NCI-H2107 treated with DMSO at 0.1 percent for 48 hours (cell line): ENCODE data around the gene NCAPG.

ENCODE experiments used
- DNase-seq: peaks from one replicate; lab custom pipeline; 2025; ENCODE audit not compliant: unreplicated experiment; lab: John Stamatoyannopoulos, UW

Gene NCAPG

GRCh38 chr4:17810260-17811077, at the start of gene NCAPG, which contains the start of gene DCAF16:
TSS of gene NCAPG (plus strand) at chr4:17810979. CDS start at chr4:17811078, 99 bp downstream.
TSS of gene DCAF16 (minus strand) at chr4:17810757. CDS start at chr4:17804141, 6,616 bp downstream.
- DNase-seq = peak; percentile 77

GRCh38 chr4:17761062-17761461, 49.7 kb upstream of the NCAPG start:
- no peak for DNase-seq

- DNase-seq = no peak
Measured at GRCh38 chr4:17762726-17763125, 48.1 kb upstream of the NCAPG start.

- no peak for DNase-seq
Measured at GRCh38 chr4:17763416-17763815, 47.4 kb upstream of the NCAPG start.

- DNase-seq = no peak
Measured at GRCh38 chr4:17763931-17764330, 46.8 kb upstream of the NCAPG start.

GRCh38 chr4:17765514-17766286, 45.1 kb upstream of the NCAPG start:
- DNase-seq = no peak

GRCh38 chr4:17766826-17767458, 43.8 kb upstream of the NCAPG start:
- no peak for DNase-seq

DNA sequence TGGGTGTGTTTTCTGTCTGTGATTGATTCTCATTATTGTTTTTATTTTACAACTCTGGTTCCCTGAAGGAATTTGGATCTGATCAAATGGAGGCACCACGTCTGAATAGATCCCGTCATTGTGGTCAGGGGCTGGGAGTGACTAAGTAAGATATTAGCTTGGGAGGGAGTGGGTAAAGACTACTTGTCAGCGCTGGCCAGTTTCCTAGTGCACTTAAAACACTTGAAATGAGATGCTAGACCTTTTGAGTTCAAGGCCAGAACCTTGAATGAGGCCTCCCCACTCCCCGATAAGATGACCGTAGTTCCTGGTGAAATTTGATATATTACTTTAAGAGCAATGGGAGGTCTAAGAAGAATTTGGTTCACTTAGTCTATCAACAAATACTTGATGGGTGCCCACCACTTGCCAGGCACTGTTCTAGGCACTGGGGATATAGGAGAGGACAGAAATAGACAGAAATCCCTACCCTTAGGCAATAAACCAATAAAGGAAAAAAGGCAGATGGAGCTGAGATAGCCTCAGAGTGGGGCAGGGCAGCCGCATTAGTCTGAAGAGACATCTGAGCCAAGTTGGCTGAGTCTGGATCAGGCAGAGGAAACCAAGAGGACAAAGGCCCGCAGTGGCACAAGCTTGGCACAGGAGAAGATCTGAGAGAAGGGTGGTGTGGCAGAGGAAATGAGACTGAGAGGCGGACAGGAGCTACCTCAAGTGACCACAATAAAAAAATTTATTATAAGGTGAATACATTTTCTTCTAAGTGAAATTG, 41.2 kb upstream of the NCAPG start:
- DNase-seq = no peak

GRCh38 chr4:17770845-17771244, 39.9 kb upstream of the NCAPG start:
- DNase-seq = no peak

GRCh38 chr4:17771284-17771908, 39.4 kb upstream of the NCAPG start:
- DNase-seq = no peak

DNA sequence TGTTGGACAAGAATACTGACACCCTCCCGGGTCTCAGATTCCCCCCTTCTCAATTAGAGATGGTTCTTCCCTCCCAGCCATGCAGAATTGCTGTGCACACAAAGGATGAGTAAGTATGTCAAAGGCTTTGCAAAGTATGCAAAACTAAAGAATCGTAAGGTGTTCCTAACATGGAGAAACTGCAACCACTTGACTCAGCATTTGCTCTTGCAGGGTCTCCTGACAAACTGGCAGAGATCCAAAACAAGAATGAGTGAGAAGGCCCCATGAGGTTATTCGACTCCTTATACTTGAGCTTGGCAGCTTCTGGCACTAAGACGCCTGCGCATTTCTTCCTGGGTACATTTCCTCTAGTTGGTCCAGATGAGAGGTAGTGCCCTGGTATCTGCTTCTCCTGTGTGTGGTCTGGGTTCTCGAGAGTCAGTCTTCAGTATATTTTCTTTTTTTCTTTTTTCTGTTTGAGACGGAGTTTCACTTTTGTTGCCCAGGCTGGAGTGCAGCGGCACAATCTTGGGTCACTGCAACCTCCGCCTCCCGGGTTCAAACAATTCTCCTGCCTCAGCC, 37.6 kb upstream of the NCAPG start:
- no peak for DNase-seq

GRCh38 chr4:17778431-17778830, 32.3 kb upstream of the NCAPG start:
- DNase-seq = no peak

GRCh38 chr4:17780501-17781299, 30.1 kb upstream of the NCAPG start:
- no peak for DNase-seq

DNA sequence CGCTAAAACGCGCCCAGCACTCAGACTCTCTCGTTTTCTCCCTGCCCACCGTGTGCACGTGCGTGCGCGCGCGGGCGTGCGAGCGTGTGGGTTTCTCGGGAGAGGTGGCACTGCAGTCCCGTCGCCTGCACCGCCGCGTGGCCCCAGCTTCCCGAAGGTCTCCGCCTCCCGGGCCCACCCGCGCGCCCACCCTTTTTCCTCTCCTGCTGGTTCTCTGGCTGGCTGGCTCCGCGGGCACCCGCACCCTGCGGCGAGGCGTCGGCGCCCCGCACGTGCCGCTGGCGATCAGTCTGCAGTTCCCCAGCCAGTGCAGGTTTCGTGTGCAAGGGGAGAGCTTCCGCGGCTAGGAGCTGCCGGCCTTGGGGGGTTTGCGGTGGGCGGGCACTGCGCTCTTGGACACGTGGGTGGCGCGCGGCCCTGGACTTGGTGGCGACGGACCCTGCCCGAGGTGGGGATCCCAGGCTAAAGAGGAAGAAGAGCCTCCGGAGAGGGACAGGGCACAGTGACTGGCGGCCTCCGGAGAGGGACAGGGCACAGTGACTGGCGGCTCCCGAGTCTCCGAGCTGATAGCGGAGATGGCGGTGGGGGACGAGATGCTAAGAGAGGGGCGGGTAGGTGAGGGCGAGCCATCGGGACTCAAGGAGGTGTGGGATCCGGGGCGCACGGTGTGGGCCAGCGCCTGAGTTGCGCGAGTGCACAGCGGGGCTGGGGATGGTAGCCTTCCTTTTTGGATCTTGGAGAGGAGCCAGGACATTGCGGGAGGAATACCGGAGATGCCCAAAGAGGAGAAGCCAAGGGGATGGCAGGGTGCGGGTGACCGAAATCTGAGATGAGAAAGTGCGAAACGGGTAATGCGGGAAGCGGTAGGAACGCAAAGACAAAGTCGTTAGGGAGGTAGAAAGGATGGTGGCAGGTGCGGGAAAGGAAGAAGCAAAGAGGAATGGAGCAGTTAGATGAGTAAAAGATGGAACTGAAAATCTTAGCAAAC, 29.2 kb upstream of the NCAPG start, which contains the start of gene FAM184B:
TSS of gene FAM184B (minus strand) at position 322 of the 988 bp plus-strand sequence. CDS start 322 bp downstream, outside the sequence.
- no peak for DNase-seq

DNA sequence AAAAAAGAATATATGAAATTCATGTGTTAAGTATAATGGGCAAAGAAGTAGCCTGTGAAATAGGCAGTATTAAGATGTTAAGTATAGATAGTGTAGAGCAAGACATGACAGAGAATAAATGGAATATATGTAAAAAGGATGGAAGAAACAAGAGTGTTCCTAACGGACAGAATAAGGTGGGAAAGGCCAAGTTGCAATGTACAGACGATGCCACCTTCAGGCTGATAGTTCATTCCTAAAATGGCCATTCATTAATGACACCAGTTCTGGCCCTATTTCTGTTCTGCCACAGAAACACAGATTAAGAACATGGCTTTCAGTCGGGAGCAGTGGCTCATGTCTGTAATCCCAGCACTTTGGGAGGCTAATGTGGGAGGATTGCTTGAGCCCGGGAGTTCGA, 24.9 kb upstream of the NCAPG start:
- DNase-seq = peak; percentile 28

DNA sequence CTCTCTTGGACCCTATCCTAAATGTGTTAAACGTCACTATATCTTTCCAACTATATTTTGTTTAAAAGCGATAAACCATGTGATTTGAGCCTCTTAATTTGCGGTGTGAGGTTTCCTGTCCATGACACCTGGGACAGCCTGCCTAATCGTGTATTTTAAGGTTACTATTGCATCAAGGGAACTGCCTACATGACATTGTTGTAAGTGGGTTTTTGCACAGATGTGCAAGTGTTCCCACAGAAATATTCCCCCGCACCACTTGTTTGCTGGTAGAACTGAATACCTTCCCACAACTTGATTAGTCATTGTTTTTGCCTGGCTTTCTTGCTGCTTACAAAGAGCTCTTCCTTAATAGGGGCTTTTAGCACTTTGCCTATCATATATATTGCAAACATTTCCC, 24.2 kb upstream of the NCAPG start:
- DNase-seq = no peak

DNA sequence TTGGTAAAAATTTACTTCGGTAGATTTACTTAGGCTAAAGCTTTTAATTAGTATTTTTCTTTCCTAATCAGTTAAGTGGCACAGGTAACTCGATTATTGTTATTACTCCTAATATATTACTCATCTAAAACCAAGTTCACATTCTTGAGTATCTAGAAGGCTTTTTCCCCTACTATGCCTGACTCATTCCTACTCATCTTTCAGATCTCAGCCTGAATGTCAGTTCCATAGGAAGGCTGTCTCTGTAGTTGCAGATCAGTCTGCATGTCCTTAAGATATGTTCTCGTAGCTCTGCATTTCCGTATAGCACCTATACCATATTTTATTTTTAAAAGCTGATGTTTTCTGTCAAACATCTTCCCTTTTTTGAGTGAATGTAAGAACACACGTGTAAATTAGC, 23.5 kb upstream of the NCAPG start:
- DNase-seq = no peak

DNA sequence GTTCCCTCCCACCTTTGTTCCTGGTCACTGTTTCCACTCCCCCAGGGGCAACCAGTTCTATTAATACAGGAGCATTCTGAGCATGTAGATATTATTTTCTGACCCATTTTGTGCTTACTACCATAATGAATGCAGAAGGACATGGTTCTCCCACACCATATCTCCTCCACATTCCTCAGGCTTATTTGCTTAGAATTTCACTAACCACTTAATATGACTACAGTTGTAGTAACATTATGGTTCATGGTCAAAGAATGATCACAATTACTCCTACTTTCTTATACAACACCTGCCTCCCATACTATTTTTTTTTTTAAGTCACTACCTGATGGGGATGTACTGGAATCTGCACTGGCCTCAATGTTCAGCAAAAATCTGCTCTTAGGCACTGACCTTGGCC, 21.8 kb upstream of the NCAPG start:
- no peak for DNase-seq
